HG03196 (cell line): ENCODE results near the gene PIRT.
"Not testable (repeated sequence)": the region's sequence is repeated elsewhere in the genome, so short reads cannot be mapped to it uniquely, and the experiment has no call there.

Experiments used
- ATAC-seq: cut with Tn5 transposase; IDR thresholded peaks from one replicate; pipeline ENCODE4 v1.9.1; 2021; ENCODE audit not compliant: unreplicated experiment

Gene PIRT

DNA sequence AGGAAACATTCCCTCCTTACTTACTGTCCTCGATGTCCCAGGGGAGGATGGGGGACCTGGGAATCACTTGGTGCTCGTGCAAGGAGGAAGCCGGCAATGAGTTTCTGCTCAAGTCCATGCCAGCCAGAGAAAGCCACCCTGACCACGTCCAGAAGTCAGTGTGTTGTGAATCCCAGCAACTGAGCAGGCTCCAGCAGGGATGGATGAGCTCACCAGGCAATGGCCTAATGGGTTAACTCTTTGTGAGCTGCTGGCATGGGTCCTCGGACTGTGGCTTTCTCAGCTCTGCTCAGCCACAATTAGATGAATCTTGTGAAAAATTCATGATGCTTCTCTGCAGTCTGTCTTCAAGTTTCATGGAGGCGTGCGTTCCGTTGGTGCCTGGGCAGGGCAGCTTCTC, at the start of gene PIRT:
TSS of gene PIRT (minus strand) at position 167 of the 400 bp plus-strand sequence. CDS start 12,442 bp downstream, outside the sequence.
- no peak for ATAC-seq

DNA sequence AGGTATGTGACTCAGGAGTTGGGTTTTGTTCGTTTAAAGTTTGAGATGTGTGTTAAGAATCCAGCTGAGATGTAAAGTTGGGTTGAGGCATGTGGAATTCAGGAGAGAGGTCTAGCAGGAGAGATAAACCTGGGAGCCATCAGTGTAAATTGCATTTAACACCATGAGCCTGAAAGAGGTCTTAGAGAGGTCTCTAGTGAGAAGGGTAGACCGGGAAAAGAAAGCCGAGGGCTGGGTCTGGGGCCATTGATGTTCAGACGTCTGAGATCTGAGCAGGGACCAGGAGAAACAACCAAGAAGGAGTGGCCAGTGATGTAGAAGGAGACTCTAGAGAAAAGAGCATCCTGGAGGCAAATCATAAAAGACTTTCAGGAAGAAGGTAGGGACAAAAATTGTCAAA, 44.1 kb upstream of the PIRT start:
- ATAC-seq, result no peak

DNA sequence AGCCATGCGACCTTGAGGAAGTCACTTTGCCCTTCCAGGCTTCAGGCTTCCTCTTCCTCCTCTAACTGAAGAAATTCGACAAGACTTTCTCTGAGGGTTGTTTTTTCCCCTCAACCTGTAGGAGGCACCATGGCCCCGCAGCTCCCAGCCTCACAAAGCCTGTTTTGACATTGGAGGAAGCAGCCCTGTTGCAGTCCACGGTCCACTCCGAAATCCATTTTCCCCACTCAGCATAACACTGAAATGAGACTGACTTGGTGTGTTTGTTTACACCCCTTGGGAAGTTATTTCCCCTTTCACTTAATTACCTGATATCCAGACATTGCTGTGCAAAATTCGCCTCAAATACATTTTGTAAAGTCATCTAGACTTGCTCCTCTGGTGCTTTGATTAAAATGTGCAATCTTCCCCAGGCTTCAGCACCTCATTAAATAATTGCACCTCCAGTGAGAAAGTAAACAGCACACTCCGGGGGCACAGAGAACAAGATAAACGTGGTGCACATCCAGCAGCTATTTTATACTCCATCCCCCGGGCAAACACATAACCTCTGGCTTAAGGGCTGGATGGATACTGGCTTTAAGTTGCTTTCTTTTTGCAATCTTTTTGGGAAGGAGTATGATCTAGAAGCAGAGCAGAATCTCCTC, 41.4 kb upstream of the PIRT start:
- no peak for ATAC-seq

DNA sequence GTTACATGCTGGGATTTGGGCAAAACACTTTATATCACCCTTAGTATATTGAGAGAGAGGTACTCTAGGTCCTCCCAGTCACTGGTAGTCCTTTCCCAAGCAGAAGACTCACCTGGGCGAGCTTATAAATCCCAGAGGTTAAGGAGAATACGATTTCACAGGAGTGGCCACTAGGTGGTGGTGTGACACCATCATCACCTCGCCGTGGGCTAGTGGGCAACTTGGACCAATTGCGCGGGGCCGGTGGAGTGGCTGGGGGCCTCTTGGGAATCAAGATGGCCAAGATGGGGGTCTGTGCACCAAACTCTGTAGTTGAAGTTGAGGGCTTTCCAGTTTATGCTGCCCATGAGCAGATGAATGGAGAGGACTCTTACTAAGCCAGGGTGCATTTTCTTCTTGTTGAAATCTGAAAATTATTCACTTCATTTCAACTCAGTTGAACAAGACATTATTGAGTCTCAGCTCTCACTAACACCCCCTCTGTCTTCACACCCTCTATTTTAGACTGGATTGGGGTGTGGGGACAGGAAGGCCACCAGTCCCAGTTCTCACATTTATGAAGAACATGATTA, 38.2 kb upstream of the PIRT start:
- no peak for ATAC-seq

DNA sequence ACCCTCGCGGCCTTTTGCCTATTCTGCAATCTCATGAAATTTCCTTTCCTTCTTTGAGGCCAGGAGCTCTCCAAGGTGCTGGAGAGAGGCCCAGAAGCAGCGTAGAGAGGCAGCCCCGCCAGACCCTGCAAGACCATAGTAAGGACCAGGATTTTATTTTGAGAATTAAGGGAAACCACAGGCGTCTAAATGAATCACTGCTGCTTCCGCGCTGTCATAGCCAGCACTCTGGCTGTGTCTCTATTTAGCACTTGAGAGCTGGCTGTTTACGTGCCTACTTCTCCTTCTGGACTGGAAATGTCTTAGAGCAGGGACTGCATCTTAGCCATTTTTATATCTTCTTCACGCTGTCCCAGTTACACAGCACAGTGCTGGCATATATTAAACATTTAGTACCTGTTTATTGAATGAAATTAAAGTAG, 37.6 kb upstream of the PIRT start:
- no peak for ATAC-seq

DNA sequence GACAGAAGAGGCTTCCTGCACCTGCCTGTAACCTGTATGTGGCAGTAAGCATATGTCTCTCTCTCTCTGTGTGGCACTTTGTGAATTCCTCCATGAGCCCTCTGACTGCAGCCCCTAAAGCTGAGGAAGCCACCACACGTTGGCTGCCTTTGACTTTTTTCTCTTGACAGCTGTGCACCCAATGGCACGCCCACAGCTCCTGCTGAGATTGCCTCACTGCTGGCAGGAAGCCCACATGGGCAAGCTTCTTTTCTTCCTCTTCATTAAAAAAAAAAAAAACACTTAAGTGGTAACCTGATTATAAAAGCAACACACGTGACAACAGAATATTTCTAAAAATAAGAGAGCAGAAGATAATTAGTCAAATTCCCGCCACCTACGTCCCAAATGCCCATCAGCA, 34.0 kb upstream of the PIRT start:
- ATAC-seq, result no peak

DNA sequence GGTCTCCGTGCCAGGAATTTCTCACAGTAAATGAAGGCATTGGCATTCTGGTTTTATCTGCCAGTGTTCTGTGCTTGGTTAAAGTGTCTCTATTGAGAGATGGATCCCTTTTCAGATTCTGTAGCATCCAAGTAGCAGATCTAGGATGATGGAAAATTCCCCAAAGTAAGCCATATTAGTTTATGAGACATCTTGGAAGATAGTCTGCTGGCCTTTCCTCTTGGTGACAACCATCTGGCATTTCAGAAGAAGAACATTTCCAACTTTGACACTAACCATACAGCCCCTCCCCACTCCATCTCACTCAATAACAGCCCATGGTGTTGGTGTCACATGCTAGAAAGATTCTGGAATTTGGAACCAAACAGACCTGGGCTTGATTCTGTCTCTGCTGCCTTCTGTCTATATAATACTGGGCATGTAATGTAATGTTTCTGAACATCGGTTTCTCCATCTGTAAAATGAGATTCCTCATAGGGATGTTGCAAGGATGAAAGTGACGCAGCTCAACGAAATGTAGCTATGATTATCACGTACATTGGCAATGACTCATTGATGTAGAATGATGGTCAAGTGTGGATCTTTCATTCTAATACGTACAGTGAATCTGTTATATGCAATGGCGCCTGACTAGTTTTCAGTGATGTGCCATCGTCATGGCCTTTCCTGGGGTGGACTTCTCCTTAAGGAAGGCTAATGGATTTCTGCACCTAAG, 32.6 kb upstream of the PIRT start:
- no peak for ATAC-seq

DNA sequence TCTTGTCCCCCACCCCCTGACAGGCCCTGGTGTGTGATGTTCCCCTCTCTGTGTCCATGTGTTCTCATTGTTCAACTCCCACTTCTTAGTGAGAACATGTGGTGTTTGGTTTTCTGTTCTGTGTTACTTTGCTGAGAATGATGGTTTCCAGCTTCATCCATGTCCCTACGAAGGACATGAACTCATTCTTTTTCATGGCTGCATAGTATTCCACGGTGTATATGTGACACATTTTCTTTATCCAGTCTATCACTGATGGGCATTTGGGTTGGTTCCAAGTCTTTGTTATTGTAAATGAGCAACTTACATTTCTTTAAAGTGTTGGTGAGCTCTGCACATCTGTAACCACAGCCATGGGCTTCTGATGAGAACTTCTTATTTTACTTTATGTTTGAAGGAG, 30.9 kb upstream of the PIRT start:
- ATAC-seq, result not testable (repeated sequence)

DNA sequence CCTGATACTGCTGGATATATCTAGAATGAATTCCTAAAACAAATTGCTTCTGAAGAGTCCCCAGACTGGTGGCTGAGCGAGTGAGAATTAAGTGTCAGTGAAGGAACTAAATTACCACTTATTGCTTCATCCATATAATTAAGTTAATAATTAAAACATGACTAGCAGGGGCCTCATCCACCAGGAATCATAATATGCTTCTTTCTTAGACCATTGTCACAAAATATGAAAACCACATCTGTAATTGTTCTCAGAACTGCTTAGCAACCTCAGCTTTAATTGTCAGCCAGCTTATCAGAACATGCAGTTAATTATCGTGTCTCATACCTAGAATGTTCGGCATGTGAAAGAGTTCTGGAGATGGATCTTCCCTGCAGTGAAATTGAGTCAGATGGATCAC, 21.2 kb upstream of the PIRT start:
- no peak for ATAC-seq

DNA sequence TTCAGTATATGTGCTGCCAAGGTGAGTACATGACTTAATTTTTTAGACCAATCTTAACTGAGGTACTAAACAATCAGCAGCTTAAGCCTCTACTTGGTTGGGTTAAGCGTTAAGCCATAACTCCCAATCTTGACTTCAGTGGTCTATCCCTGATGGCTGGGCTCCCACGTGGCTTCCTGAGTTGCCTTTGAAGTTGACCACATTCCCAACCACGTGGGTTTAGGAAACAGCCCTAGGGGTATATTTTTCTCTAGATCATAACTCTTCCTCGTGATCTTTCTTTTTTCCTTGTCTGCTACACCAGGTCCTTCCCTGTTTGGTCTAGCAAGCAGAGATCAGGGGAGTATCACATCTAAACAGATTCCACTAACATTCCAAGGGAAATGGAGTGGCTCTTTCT, 20.1 kb upstream of the PIRT start:
- ATAC-seq, result no peak

DNA sequence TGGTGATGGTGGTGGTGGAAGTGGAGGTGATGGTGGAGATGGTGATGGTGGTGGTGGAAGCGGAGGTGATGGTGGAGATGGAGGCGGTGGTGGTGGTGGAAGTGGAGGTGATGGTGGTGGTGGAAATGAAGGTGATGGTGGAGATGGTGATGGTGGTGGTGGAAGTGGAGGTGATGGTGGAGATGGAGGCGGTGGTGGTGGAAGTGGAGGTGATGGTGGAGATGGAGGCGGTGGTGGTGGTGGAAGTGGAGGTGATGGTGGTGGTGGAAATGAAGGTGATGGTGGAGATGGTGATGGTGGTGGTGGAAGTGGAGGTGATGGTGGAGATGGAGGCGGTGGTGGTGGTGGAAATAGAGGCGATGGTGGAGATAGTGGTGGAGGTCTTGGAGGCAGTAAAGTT, 8.7 kb upstream of the PIRT start:
- ATAC-seq, result not testable (repeated sequence)

DNA sequence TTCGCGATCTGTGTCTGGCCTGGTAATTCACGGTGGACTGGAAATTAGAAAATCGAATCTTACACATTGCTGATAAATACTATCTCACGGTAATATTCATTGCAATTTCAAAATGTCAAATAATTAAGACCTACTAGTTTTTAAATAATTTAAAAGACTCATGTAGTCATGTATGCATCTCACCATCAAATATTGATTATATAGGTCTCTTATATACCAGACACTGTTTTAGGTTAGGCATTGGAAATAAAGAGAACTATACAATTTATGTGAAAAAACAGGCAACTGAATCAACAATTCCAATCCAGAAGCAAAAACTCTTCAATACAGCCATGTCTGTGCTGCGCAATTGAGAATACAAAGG, 7.5 kb upstream of the PIRT start:
- ATAC-seq, result no peak

DNA sequence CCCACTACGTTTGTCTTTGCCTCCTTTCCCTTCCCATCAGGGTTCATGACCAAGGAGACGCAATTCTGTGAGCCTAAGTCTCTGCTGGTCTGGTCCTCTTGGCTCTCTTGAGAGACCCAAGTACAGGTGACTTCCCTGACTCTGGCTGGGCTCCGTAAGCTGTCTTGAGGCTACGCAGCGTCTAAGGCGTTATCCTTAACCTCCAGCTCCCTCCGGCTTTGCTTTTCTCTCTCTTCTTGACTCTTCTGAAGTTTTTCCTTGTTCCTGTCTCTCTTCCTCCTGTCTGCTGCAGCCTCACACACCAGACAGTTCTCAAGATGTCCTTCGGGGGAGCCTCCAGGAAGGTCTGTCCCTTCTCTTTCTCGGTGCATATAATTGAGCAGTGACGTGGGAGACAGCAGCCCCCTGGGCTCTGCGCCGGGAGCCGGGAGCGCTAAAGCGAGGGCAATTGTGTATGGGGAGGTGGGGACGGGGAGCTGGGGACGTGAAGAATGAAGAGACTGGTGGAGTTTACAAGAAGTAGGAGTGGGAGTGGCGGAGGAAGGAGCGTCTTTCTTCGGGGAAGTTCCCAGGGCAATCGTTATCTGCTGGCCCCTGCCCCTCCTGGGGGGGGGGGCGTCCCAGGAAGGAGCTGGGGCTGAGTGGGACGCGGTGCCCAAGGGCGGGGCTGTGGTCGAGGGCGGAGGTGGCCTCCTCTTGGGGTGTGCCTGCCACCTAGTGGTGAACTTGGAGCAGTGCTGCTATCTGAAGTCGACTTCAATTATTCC, 6.9 kb upstream of the PIRT start:
- peak; percentile 75 for ATAC-seq

DNA sequence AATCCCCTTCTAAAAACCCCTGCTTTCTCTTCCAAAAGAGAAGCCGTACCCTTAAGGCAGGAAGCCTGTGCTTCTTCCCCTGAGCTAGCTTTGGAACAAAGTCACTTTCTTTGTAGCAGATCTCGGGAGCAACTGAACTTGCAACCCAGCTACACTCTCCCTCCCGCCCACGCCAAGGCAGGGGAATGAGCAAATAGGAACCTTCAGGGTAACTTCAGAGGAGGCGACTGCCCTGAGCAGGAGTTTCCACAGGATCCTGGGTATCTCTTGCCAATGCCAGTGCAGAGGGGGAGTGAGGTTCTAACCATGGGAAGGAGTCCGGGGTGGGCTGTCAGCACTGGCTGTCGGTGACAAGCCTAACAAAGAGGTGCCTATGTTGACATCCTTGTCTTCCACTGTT, 5.9 kb upstream of the PIRT start:
- no peak for ATAC-seq

DNA sequence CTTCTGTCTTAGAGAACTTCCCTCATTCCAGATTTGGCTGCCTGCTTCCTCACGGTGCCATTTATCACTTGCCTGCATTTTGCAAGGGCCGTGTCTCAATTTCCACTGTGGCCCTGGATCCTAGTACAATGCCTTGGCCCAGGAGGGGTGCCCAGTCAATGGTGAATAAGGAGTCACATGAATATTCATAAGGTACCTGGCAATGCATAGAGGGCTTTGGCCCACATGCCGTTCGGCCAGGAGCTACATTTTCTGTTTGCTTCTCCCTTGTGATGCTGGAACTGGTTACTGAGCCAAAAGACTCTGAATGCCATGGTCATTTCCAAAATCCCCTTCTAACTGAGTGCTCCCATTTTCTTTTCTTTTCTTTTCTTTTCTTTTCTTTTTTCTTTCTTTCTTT, 4.8 kb upstream of the PIRT start:
- no peak for ATAC-seq

DNA sequence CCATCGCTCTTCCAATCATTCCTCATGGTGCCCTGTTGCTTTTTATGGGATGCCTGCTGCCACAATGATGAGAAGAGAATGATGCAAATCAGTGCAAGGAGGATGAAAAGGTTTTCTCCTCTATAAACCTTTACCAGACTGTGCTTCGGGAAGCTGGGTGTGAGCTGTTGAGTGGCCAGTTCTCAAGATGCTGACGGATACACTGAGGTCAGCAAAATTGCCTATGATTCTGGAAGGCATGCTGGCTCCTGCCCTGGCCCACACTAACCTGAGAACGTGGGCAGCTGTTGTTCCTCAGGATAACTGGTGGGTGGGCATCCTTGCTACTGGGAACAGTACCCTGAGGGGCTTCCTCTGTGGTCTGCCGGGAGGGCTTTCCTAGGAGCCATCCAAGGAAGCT, 795 bp upstream of the PIRT start:
- no peak for ATAC-seq

DNA sequence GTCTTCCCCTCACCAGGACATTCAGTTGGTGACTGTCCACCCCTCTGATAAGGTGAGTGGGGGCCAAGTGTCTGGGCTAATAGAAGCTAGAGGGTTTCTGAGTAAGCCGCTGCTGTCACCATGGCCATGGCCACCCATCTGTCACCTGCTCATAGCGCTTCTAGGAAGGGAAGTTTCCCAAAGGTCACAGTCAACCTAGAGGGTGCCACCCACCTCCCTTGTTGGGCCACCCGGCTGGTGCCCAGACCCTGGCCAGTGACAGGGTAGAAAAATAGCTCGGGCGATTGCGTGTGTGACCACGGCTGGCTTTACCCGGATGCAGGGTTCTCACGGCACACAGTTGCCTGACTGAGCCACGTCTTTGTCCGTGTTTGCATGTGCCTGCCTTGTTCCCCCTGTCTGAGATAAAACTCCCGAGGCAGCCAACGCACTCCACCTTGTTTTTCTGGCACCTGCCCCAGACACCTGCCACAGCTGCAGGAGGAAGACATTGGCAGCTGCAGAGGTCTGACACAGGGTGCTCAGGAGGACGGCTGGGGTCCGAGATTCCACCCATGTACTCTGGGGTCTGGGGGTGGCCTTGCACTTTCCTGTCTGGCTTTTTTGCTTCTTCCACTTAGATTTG, 809 bp downstream of the PIRT start:
- no peak for ATAC-seq

DNA sequence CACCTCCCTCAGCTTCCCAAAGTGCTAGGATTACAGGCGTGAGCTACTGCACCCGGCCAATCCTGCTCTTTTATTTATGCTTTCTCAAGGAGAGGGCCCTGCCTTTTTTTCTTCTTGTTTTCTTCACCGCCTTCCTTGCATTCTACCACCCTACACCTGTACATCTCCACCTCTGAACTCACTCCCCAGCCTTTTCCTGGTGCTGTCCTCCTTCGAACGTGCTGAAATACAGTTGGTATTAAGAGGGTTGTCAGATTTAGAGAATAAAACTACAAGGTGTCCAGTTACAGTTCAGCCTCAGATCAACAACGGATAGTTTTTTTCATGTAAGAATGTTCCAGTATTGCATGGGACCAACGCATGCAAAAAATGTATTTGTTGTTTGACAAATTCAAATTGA, 1.7 kb downstream of the PIRT start:
- ATAC-seq, result no peak

DNA sequence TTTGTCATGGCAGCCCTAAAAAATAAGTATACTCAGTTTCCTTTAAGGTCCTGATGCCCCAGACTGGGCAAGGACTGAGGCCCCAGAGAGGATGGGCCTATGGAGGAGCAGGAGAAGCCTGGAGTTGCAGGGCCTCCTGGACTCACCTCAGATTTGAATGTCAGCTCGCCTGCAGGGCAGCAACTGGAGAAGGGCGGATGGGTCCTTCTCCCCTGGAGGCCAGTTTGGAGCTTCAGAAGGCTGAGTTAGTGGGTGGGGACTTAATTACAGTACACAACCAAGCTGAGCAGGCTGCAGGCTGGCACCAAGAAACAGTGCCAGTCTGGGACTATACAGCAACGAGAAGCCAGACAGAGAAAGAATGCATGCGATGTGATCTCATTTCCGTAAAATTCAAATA, 6.2 kb downstream of the PIRT start:
- ATAC-seq, result no peak

DNA sequence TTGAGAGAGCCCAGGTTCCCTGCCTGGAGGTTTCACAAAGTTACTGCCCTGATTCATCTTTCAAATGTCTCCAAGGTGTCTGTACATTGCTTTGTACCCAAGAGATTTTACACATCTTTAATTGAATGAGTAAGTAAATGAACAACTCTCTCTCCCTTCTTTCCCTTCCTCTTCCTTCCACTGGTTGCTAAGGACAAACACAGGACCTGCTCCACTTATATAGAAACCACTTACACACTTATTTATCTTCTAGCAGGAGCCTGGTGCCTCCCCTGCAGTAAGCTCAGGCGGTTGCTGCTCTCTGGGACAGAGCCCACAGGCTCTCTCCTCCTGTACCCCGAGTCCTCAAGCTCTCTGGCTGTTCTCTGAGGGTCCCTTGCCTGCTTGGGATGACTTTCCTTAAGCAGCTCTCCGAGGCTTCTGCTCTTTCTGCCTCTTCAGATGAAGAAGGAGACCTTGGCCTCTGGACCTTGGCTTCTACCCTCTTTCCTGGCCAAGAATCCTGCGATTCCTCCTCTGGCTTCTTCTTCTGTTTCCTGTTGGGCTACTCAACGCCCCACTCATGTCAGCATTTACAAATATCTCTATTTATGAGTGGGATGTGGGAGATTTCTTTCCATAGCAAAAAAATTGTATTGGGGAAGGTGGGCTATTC, 9.9 kb downstream of the PIRT start:
- ATAC-seq, result no peak

DNA sequence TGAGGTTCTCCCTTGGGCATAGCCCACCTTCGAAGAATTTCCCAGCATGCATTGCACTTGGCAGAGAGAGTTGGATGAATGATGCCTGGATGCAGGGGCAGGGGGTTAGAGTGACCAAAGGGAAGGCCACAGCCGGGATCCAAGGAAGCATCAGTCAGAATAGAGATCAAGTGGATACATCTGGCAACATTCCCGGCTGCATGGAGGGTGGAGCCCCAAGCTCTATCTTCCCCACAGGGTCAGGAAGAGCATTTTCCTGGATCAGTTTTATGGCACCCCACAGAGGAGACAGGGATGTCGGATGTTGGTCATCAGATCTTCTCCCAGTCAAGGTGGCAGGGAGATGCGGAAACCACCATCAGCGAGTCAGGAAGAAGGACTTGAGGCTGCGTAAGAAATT, 13.0 kb downstream of the PIRT start:
- no peak for ATAC-seq
